CD4-positive, alpha-beta T cell treated with Interleukin-17A for 1 hour (primary cell): ENCODE results near the gene RIC3.

ENCODE experiments used
- DNase-seq: peaks from one replicate; pipeline ENCODE4 v3.0.0-alpha.2; 2020

Gene RIC3

GRCh38 chr11:8168485-8169257, at the start of gene RIC3:
RIC3 (minus strand) TSS chr11:8169025; CDS start chr11:8168989, 36 bp downstream.
- peak; percentile 46 for DNase-seq

GRCh38 chr11:8218409-8218808, 49.6 kb upstream of the RIC3 start:
- no peak for DNase-seq

GRCh38 chr11:8217926-8218325, 49.1 kb upstream of the RIC3 start:
- DNase-seq, result no peak

- DNase-seq, result no peak
Observed at GRCh38 chr11:8217136-8217535, 48.3 kb upstream of the RIC3 start.

GRCh38 chr11:8213376-8213775, 44.6 kb upstream of the RIC3 start:
- no peak for DNase-seq

GRCh38 chr11:8209208-8209807, 40.5 kb upstream of the RIC3 start:
- DNase-seq, result peak; percentile 4

GRCh38 chr11:8207080-8208000, 38.5 kb upstream of the RIC3 start:
- DNase-seq, result no peak

- DNase-seq, result no peak
Observed at GRCh38 chr11:8206251-8207079, 37.6 kb upstream of the RIC3 start.

- DNase-seq, result no peak
Observed at GRCh38 chr11:8205566-8205965, 36.7 kb upstream of the RIC3 start.

GRCh38 chr11:8204596-8204995, 35.8 kb upstream of the RIC3 start:
- DNase-seq, result no peak

- DNase-seq, result no peak
Observed at GRCh38 chr11:8204025-8204424, 35.2 kb upstream of the RIC3 start.

- no peak for DNase-seq
Observed at GRCh38 chr11:8203414-8203715, 34.5 kb upstream of the RIC3 start.

- no peak for DNase-seq
Observed at GRCh38 chr11:8202516-8203413, 33.9 kb upstream of the RIC3 start.

GRCh38 chr11:8201644-8202365, 33.0 kb upstream of the RIC3 start:
- DNase-seq, result no peak

GRCh38 chr11:8199676-8200075, 30.9 kb upstream of the RIC3 start:
- no peak for DNase-seq

- no peak for DNase-seq
Observed at GRCh38 chr11:8196749-8197148, 27.9 kb upstream of the RIC3 start.

- DNase-seq, result no peak
Observed at GRCh38 chr11:8194956-8195355, 26.1 kb upstream of the RIC3 start.

GRCh38 chr11:8192896-8193209, 24.0 kb upstream of the RIC3 start:
- DNase-seq, result no peak

GRCh38 chr11:8192016-8192895, 23.4 kb upstream of the RIC3 start:
- peak; percentile 33 for DNase-seq

GRCh38 chr11:8190431-8190830, 21.6 kb upstream of the RIC3 start:
- DNase-seq, result no peak
